ENCODE measurements around the gene ASPG. TPM values are rescaled to one million over a fixed set of nuclear protein-coding genes. Genes with fewer than 3 reads are reported as not detected.

Gene ASPG
- polyA plus RNA-seq, 3 donors: 0.01 TPM; not detected in 2

DNA sequence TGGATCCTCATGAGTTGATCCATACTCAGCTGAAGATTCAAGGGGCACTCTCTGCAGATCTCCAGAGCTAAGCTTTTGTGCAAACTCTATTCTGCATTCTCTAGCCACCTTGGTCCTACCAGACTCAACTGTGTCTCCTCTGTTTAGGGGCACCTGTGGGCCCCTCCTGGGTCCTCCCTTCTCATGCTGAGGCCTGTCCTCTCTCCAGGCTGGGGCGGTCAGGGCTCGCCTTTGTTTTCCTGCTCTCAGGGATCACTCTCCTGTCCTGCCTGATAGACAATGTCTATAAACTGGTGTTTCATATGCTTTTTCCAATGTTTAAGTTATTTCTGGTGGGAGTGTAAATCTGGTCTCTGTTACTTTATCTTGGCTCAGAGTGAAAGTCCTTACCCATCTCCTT is 41.3 kb downstream of the ASPG start:
- H3K4me2 ChIP-seq (replicated peaks; ENCODE audit: extremely low read depth, low read length, poor library complexity, severe bottlenecking): no peak overlapping the region
- no peaks in the 10 kb centered on the region for H3K4me1 Mint-ChIP-seq
- DNase-seq: no peak
- no CpG with 5 or more reads among the region's 2 CpGs for WGBS (ENCODE audit: insufficient coverage)
- no peak overlapping the region for H3K27ac ChIP-seq (ENCODE audit: low read depth in 1 of 2, low read length in 2 of 2)
- H3K36me3 Mint-ChIP-seq: no peaks in the 10 kb centered on the region
- no peak overlapping the region for H3K4me3 ChIP-seq (replicated peaks in 1 of 3; ENCODE audit: low read depth in 2 of 3, low read length in 3 of 3)
- H3K4me1 ChIP-seq (ENCODE audit: control insufficient read depth in 1 of 2, insufficient read depth in 2 of 2, low read length in 2 of 2): no peaks in the 10 kb centered on the region
- intact Hi-C loops (cut with micrococcal nuclease): no loop called here
- H3K9me3 Mint-ChIP-seq: peaks cover 18 to 46% (median 33%) of the 10 kb centered on the region in 7 donors
- peaks cover 14 to 31% (median 18%) of the 10 kb centered on the region in 3 donors for H3K27me3 Mint-ChIP-seq (ENCODE audit: low read depth in 3 of 3)
- no peaks in the 10 kb centered on the region for H3K36me3 ChIP-seq (replicated peaks in 1 of 2; ENCODE audit: control insufficient read depth in 1 of 2, insufficient read depth in 2 of 2, low read length in 2 of 2)
- no peaks in the 10 kb centered on the region for H4K20me1 ChIP-seq (ENCODE audit: insufficient read depth, low read length)
- no peak overlapping the region for H3K27ac Mint-ChIP-seq
- no peak overlapping the region for H3K4me3 Mint-ChIP-seq
- peaks cover 0 to 2% of the 10 kb centered on the region in 2 donors for H3K27me3 ChIP-seq (ENCODE audit: control insufficient read depth in 2 of 2, insufficient read depth in 2 of 2, low read length in 2 of 2)
- no peak overlapping the region for H3K9ac ChIP-seq (ENCODE audit: insufficient read depth, low read length, poor library complexity, severe bottlenecking)
- H3K9me3 ChIP-seq (replicated peaks in 1 of 2; ENCODE audit: control insufficient read depth in 1 of 2, insufficient read depth in 1 of 2, low read length in 2 of 2): peaks cover 11 to 20% of the 10 kb centered on the region in 2 donors
- no peak overlapping the region for H2AFZ ChIP-seq (ENCODE audit: insufficient read depth, low read depth, low read length, poor library complexity, severe bottlenecking)
- TF ChIP-seq, protein P1, sequence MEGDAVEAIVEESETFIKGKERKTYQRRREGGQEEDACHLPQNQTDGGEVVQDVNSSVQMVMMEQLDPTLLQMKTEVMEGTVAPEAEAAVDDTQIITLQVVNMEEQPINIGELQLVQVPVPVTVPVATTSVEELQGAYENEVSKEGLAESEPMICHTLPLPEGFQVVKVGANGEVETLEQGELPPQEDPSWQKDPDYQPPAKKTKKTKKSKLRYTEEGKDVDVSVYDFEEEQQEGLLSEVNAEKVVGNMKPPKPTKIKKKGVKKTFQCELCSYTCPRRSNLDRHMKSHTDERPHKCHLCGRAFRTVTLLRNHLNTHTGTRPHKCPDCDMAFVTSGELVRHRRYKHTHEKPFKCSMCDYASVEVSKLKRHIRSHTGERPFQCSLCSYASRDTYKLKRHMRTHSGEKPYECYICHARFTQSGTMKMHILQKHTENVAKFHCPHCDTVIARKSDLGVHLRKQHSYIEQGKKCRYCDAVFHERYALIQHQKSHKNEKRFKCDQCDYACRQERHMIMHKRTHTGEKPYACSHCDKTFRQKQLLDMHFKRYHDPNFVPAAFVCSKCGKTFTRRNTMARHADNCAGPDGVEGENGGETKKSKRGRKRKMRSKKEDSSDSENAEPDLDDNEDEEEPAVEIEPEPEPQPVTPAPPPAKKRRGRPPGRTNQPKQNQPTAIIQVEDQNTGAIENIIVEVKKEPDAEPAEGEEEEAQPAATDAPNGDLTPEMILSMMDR (IDR thresholded peaks at IDR 0.05): no peak
- H3K79me2 ChIP-seq (ENCODE audit: insufficient read depth, low read length): no peaks in the 10 kb centered on the region

DNA sequence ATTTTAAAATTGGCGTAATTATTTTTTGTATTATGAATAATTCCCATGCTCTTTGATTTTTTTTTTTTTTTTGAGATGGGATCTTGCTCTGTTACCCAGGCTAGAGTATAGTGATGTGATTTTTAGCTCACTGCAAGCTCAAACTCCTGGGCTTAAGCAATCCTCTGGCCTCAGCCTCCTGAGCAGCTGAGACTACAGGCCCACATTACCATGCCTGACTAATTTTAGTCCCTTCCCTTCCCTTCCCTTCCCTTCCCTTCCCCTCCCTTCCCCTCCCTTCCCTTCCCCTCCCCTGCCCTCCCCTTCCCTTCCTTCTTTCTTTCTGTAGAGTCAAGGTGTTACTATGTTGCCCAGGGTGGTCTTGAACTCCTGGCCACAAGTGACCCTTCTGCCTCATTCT is 43.5 kb downstream of the ASPG start:
- Histone ChIP-seq H3K36me3 (replicated peaks in 1 of 2; ENCODE audit: control insufficient read depth in 1 of 2, insufficient read depth in 2 of 2, low read length in 2 of 2) (no peaks in the 10 kb centered on the region), H4K20me1 (ENCODE audit: insufficient read depth, low read length) (no peaks in the 10 kb centered on the region), H3K4me2 (replicated peaks; ENCODE audit: extremely low read depth, low read length, poor library complexity, severe bottlenecking) (no peak overlapping the region), H3K27ac (ENCODE audit: low read depth in 1 of 2, low read length in 2 of 2) (no peak overlapping the region), H3K4me3 (replicated peaks in 1 of 3; ENCODE audit: low read depth in 2 of 3, low read length in 3 of 3) (no peak overlapping the region), H3K27me3 (ENCODE audit: control insufficient read depth in 2 of 2, insufficient read depth in 2 of 2, low read length in 2 of 2) (peaks cover 0 to 2% of the 10 kb centered on the region in 2 donors), H3K9me3 (replicated peaks in 1 of 2; ENCODE audit: control insufficient read depth in 1 of 2, insufficient read depth in 1 of 2, low read length in 2 of 2) (peaks cover 11 to 16% of the 10 kb centered on the region in 2 donors), H3K79me2 (ENCODE audit: insufficient read depth, low read length) (no peaks in the 10 kb centered on the region), H2AFZ (ENCODE audit: insufficient read depth, low read depth, low read length, poor library complexity, severe bottlenecking) (no peak overlapping the region), H3K4me1 (ENCODE audit: control insufficient read depth in 1 of 2, insufficient read depth in 2 of 2, low read length in 2 of 2) (no peaks in the 10 kb centered on the region), H3K9ac (ENCODE audit: insufficient read depth, low read length, poor library complexity, severe bottlenecking) (no peak overlapping the region)
- no peaks in the 10 kb centered on the region for H3K36me3 Mint-ChIP-seq
- H3K9me3 Mint-ChIP-seq: peaks cover 14 to 34% (median 24%) of the 10 kb centered on the region in 7 donors
- no peak for DNase-seq
- TF ChIP-seq, protein P1 (IDR thresholded peaks at IDR 0.05): no peak
- no peak overlapping the region for H3K27ac Mint-ChIP-seq
- H3K27me3 Mint-ChIP-seq (ENCODE audit: low read depth in 3 of 3): peaks cover 23 to 34% (median 27%) of the 10 kb centered on the region in 3 donors
- WGBS (ENCODE audit: insufficient coverage): no CpG with 5 or more reads among the region's 1 CpG
- intact Hi-C loops (cut with micrococcal nuclease): no loop called here
- no peaks in the 10 kb centered on the region for H3K4me1 Mint-ChIP-seq
- H3K4me3 Mint-ChIP-seq: no peak overlapping the region

All from CD14-positive monocyte (primary cell).